GM23338 (cell line): ENCODE measurements around the gene NANOS2. TPM values are rescaled to one million over a fixed set of nuclear protein-coding genes. Genes with fewer than 3 reads are reported as not detected.

Source experiments
- ATAC-seq: fragments of 200-7000 bp; cut with Tn5 transposase; 3 replicates; pipeline ENCODE4 v1.9.1; 2020
- DNase-seq: peaks from one replicate; pipeline ENCODE4 v3.0.0-alpha.2; 2015; ENCODE audit warnings: low spot score
- H2AFZ ChIP-seq: fragments of 200-600 bp; sonication (generic); 2 replicates; pipeline ENCODE4 v1.8.0; 2016; ENCODE audit warnings: antibody characterized with exemption, mild to moderate bottlenecking, moderate library complexity
- H3F3A ChIP-seq: fragments of 200-600 bp; sonication (generic); replicated peaks from 2 replicates; pipeline ENCODE4 v1.8.0; 2017; ENCODE audit warnings: antibody characterized with exemption, mixed run types, low read depth
- H3K27ac ChIP-seq: fragments of 200-600 bp; sonication (generic); 2 replicates; pipeline ENCODE4 v1.6.1; 2016; ENCODE audit warnings: low read depth
- H3K27me3 ChIP-seq: fragments of 200-600 bp; sonication (generic); 2 replicates; pipeline ENCODE4 v1.8.0; 2016; ENCODE audit warnings: mild to moderate bottlenecking, mixed run types, moderate library complexity; ENCODE audit not compliant: insufficient read depth
- H3K36me3 ChIP-seq: fragments of 200-600 bp; sonication (generic); 2 replicates; pipeline ENCODE4 v1.8.0; 2016; ENCODE audit warnings: mild to moderate bottlenecking; ENCODE audit not compliant: insufficient read depth
- H3K4me1 ChIP-seq: fragments of 200-600 bp; sonication (generic); 2 replicates; pipeline ENCODE4 v1.8.0; 2016; ENCODE audit warnings: mild to moderate bottlenecking, moderate library complexity; ENCODE audit not compliant: insufficient read depth
- H3K4me2 ChIP-seq: fragments of 200-600 bp; sonication (generic); 2 replicates; pipeline ENCODE4 v1.7.1; 2017; ENCODE audit warnings: mixed run types
- H3K4me3 ChIP-seq: fragments of 200-600 bp; sonication (generic); 2 replicates; pipeline ENCODE4 v1.6.1; 2016; ENCODE audit warnings: mixed run types
- H3K79me2 ChIP-seq: fragments of 200-600 bp; sonication (generic); replicated peaks from 2 replicates; pipeline ENCODE4 v1.8.0; 2017; ENCODE audit warnings: mild to moderate bottlenecking; ENCODE audit not compliant: insufficient read depth
- H3K9me2 ChIP-seq: fragments of 200-600 bp; sonication (generic); 2 replicates; pipeline ENCODE4 v1.8.0; 2017; ENCODE audit not compliant: insufficient read depth
- H4K20me1 ChIP-seq: fragments of 200-600 bp; sonication (generic); replicated peaks from 2 replicates; pipeline ENCODE4 v1.8.0; 2017; ENCODE audit warnings: mild to moderate bottlenecking; ENCODE audit not compliant: insufficient read depth
- H3K27ac Mint-ChIP-seq: 2 replicates; pipeline ENCODE4 v1.8.0; 2020; ENCODE audit warnings: inconsistent platforms, mild to moderate bottlenecking, moderate library complexity, mixed read lengths
- H3K27me3 Mint-ChIP-seq: 3 replicates; pipeline ENCODE4 v1.8.0; 2022; ENCODE audit warnings: low read depth, mild to moderate bottlenecking, moderate library complexity, mixed read lengths, inconsistent platforms; ENCODE audit not compliant: insufficient read depth, poor library complexity
- H3K36me3 Mint-ChIP-seq: 3 replicates; pipeline ENCODE4 v1.8.0; 2021; ENCODE audit warnings: low read depth, mild to moderate bottlenecking, inconsistent platforms, moderate library complexity, mixed read lengths
- H3K4me1 Mint-ChIP-seq: 3 replicates; pipeline ENCODE4 v1.8.0; 2020; ENCODE audit warnings: mild to moderate bottlenecking, inconsistent platforms, mixed read lengths
- H3K4me3 Mint-ChIP-seq: 3 replicates; pipeline ENCODE4 v1.8.0; 2021; ENCODE audit warnings: moderate library complexity, mild to moderate bottlenecking, inconsistent platforms, mixed read lengths
- H3K9me3 Mint-ChIP-seq: 3 replicates; pipeline ENCODE4 v1.8.0; 2020; ENCODE audit warnings: moderate library complexity, mild to moderate bottlenecking, inconsistent platforms, mixed read lengths
- CREB1 ChIP-seq: fragments of 250-450 bp; sonication (Bioruptor Pico); IDR thresholded peaks from 2 replicates; pipeline ENCODE4 v1.5.0; 2020; ENCODE audit warnings: low read depth, mild to moderate bottlenecking, moderate library complexity
- ETS1 ChIP-seq: IDR thresholded peaks from 2 replicates; pipeline ENCODE4 v1.6.1; 2016; ENCODE audit warnings: antibody characterized with exemption
- EZH2 ChIP-seq: fragments of 200-600 bp; sonication (generic); IDR thresholded peaks from one replicate; pipeline ENCODE4 v1.8.0; 2017; ENCODE audit warnings: antibody characterized with exemption, mild to moderate bottlenecking, low read depth; ENCODE audit not compliant: unreplicated experiment
- POLR2AphosphoS5 ChIP-seq: IDR thresholded peaks from 2 replicates; pipeline ENCODE4 v1.6.1; 2016; ENCODE audit warnings: antibody characterized with exemption, low read depth
- STAT1 ChIP-seq: IDR thresholded peaks from one replicate; pipeline ENCODE4 v1.6.1; 2016; ENCODE audit warnings: antibody characterized with exemption; ENCODE audit not compliant: unreplicated experiment
- ZNF331 ChIP-seq: fragments of 250-450 bp; sonication (Bioruptor Pico); IDR thresholded peaks from 2 replicates; pipeline ENCODE4 v1.5.0; 2020; ENCODE audit warnings: low read depth, mild to moderate bottlenecking, moderate library complexity
- polyA plus RNA-seq: library from polyadenylated mRNA; unstranded; fragments of >200 nt; fragmentation: Nextera tagmentation; extraction: Ambion mirVana; gene quantifications from 2 replicates; pipeline ENCODE4 v1.2.1, GENCODE V29; 2016
- total RNA-seq: library from RNA; depleted of rRNA; stranded (reverse); fragments of >200 nt; shearing (Covaris generic); gene quantifications from 2 replicates; pipeline ENCODE4 v1.2.3, GENCODE V29; 2014
- TF ChIP-seq, protein P1 (sequence below), 2 experiments: fragments of 200-600 bp in 1 of 2; sonication (generic) in 1 of 2; conservative IDR thresholded peaks; 2 replicates each; pipeline versions ENCODE4 v1.5.1 to v1.6.1; 2016 to 2017; ENCODE audit warnings: antibody characterized with exemption in 2 of 2, low read depth in 2 of 2, mild to moderate bottlenecking in 2 of 2, moderate library complexity in 1 of 2
- TF ChIP-seq, protein P2 (sequence below): fragments of 250-450 bp; sonication (Bioruptor Pico); IDR thresholded peaks from 2 replicates; pipeline ENCODE4 v1.5.0; 2020; ENCODE audit warnings: mild to moderate bottlenecking, moderate library complexity

The NANOS2 gene
- total and polyA plus RNA-seq, 2 experiments from 2014 or later = 0.11 to 0.14 TPM

- TF ChIP-seq ETS1 = no peak
- no peak for TF ChIP-seq ZNF331
Observed at GRCh38 chr19:45905011-45905410, 9.6 kb downstream of the NANOS2 start (continued).

DNA sequence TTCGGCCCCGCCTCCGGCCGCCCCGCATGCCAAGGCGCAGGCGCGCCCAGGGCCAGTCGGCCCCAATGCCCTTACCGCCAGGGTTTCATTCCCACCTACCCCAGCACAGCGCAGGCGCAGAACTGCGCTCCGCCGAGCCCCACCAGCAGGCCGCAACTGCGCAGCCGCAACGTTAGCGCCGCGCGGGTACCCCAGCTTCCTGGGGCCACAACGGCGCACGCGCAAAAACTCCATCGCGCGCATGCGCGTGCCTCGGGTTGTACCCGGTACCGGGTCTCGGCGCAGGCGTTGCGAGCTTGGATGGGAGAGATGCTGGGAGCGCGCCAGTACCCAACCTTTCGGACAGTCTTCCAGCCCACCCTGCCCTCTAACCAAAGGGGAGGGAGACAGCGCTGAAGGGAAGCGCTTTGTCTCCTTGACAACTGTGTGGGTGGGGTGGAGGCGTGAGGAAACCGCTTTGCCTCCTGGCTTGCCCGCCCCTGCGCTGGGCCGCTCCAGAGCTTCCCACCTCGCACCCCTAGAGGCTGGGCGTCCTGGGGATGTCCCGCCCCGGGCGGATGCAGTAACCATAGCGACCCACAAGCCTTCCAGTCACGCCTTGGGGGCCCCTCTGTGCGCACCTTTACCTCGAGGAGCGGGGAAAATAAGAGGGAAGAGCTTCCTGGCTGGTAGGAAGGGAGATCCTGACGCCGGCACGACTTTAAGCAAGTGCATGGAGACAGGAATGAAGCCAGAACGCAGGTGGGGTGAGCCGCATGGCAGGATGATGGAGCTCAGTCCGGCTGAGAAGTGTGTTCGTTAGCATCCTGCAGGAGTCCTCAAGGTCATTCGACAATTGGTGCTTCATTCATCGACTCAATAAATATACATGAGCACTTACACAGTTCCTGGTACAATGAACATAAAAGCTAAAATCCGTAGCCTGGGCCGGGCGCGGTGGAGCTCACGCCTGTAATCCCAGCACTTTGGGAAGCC, 11.6 kb downstream of the NANOS2 start:
- no peaks in the 10 kb centered on the region for H3K79me2 ChIP-seq
- Mint-ChIP-seq H3K36me3 (peaks cover 19% of the 10 kb centered on the region), H3K4me1 (peaks cover 9% of the 10 kb centered on the region), H3K9me3 (no peaks in the 10 kb centered on the region), H3K27me3 (peaks cover 20% of the 10 kb centered on the region), H3K4me3 (peak overlapping the region; percentile 95), H3K27ac (peak overlapping the region; percentile 48; the same call in 1 of the 2 replicates)
- no peaks in the 10 kb centered on the region for H3K9me2 ChIP-seq
- H3K36me3 ChIP-seq = no peaks in the 10 kb centered on the region
- peaks cover 23% of the 10 kb centered on the region for H3K27me3 ChIP-seq
- peak overlapping the region; percentile 89 for H3K4me2 ChIP-seq
- H4K20me1 ChIP-seq = no peaks in the 10 kb centered on the region; the same call in none of the 2 replicates
- H3K4me1 ChIP-seq = peaks cover 6% of the 10 kb centered on the region; the same call in 1 of the 2 replicates
- DNase-seq = peak; percentile 97
- H3K27ac ChIP-seq = peak overlapping the region; percentile 77
- ATAC-seq = peak; percentile 82
- H3F3A ChIP-seq = peaks cover 21% of the 10 kb centered on the region; the same call in 1 of the 2 replicates
- peak overlapping the region; percentile 86 for H3K4me3 ChIP-seq
- TF ChIP-seq EZH2 = no peak
- TF ChIP-seq CREB1 = no peak
- TF ChIP-seq POLR2AphosphoS5 = peak; percentile 93
- TF ChIP-seq, protein P1, sequence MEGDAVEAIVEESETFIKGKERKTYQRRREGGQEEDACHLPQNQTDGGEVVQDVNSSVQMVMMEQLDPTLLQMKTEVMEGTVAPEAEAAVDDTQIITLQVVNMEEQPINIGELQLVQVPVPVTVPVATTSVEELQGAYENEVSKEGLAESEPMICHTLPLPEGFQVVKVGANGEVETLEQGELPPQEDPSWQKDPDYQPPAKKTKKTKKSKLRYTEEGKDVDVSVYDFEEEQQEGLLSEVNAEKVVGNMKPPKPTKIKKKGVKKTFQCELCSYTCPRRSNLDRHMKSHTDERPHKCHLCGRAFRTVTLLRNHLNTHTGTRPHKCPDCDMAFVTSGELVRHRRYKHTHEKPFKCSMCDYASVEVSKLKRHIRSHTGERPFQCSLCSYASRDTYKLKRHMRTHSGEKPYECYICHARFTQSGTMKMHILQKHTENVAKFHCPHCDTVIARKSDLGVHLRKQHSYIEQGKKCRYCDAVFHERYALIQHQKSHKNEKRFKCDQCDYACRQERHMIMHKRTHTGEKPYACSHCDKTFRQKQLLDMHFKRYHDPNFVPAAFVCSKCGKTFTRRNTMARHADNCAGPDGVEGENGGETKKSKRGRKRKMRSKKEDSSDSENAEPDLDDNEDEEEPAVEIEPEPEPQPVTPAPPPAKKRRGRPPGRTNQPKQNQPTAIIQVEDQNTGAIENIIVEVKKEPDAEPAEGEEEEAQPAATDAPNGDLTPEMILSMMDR (conservative IDR thresholded peaks at IDR 0.05; ENCODE audit: low read depth in 2 of 2) = peak in 1 of 2 experiments; percentile 6; a peak in 1 of 4 replicates
- no peak for TF ChIP-seq STAT1
- peak overlapping the region; percentile 93 for H2AFZ ChIP-seq

GRCh38 chr19:45901912-45902650, 12.5 kb downstream of the NANOS2 start, which contains the start of gene MYPOP:
Gene MYPOP, minus strand, starts transcription at chr19:45902613. Its CDS starts 840 bp downstream, at chr19:45901773.
- H2AFZ ChIP-seq = peak within 1 kb of the TSS; percentile 93
- peaks cover 21% of the 10 kb centered on the region; the same call in 1 of the 2 replicates for H3F3A ChIP-seq
- no peaks in the 10 kb centered on the region for H3K36me3 ChIP-seq
- peaks cover 23% of the 10 kb centered on the region for H3K27me3 ChIP-seq
- H3K4me2 ChIP-seq = peak within 1 kb of the TSS; percentile 89
- ATAC-seq (peak; percentile 3), DNase-seq (peak; percentile 59)
- peaks cover 6% of the 10 kb centered on the region; the same call in 1 of the 2 replicates for H3K4me1 ChIP-seq
- H3K27ac ChIP-seq = peak within 1 kb of the TSS; percentile 77
- Mint-ChIP-seq H3K9me3 (no peaks in the 10 kb centered on the region), H3K27ac (peak within 1 kb of the TSS; percentile 66), H3K4me1 (peaks cover 9% of the 10 kb centered on the region), H3K27me3 (peaks cover 20% of the 10 kb centered on the region), H3K36me3 (peaks cover 19% of the 10 kb centered on the region), H3K4me3 (peak within 1 kb of the TSS; percentile 95)
- H3K79me2 ChIP-seq = no peaks in the 10 kb centered on the region
- no peaks in the 10 kb centered on the region for H3K9me2 ChIP-seq
- H3K4me3 ChIP-seq = peak within 1 kb of the TSS; percentile 86
- no peaks in the 10 kb centered on the region; the same call in none of the 2 replicates for H4K20me1 ChIP-seq
- TF ChIP-seq EZH2 = no peak
- TF ChIP-seq, protein P2, sequence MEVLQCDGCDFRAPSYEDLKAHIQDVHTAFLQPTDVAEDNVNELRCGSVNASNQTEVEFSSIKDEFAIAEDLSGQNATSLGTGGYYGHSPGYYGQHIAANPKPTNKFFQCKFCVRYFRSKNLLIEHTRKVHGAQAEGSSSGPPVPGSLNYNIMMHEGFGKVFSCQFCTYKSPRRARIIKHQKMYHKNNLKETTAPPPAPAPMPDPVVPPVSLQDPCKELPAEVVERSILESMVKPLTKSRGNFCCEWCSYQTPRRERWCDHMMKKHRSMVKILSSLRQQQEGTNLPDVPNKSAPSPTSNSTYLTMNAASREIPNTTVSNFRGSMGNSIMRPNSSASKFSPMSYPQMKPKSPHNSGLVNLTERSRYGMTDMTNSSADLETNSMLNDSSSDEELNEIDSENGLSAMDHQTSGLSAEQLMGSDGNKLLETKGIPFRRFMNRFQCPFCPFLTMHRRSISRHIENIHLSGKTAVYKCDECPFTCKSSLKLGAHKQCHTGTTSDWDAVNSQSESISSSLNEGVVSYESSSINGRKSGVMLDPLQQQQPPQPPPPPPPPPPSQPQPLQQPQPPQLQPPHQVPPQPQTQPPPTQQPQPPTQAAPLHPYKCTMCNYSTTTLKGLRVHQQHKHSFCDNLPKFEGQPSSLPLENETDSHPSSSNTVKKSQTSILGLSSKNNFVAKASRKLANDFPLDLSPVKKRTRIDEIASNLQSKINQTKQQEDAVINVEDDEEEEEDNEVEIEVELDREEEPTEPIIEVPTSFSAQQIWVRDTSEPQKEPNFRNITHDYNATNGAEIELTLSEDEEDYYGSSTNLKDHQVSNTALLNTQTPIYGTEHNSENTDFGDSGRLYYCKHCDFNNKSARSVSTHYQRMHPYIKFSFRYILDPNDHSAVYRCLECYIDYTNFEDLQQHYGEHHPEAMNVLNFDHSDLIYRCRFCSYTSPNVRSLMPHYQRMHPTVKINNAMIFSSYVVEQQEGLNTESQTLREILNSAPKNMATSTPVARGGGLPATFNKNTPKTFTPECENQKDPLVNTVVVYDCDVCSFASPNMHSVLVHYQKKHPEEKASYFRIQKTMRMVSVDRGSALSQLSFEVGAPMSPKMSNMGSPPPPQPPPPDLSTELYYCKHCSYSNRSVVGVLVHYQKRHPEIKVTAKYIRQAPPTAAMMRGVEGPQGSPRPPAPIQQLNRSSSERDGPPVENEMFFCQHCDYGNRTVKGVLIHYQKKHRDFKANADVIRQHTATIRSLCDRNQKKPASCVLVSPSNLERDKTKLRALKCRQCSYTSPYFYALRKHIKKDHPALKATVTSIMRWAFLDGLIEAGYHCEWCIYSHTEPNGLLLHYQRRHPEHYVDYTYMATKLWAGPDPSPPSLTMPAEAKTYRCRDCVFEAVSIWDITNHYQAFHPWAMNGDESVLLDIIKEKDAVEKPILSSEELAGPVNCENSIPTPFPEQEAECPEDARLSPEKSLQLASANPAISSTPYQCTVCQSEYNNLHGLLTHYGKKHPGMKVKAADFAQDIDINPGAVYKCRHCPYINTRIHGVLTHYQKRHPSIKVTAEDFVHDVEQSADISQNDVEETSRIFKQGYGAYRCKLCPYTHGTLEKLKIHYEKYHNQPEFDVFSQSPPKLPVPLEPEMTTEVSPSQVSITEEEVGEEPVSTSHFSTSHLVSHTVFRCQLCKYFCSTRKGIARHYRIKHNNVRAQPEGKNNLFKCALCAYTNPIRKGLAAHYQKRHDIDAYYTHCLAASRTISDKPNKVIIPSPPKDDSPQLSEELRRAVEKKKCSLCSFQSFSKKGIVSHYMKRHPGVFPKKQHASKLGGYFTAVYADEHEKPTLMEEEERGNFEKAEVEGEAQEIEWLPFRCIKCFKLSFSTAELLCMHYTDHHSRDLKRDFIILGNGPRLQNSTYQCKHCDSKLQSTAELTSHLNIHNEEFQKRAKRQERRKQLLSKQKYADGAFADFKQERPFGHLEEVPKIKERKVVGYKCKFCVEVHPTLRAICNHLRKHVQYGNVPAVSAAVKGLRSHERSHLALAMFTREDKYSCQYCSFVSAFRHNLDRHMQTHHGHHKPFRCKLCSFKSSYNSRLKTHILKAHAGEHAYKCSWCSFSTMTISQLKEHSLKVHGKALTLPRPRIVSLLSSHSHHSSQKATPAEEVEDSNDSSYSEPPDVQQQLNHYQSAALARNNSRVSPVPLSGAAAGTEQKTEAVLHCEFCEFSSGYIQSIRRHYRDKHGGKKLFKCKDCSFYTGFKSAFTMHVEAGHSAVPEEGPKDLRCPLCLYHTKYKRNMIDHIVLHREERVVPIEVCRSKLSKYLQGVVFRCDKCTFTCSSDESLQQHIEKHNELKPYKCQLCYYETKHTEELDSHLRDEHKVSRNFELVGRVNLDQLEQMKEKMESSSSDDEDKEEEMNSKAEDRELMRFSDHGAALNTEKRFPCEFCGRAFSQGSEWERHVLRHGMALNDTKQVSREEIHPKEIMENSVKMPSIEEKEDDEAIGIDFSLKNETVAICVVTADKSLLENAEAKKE = no peak
